Ramos (cell line): ENCODE measurements around the gene ALOXE3.

Experiments
- in situ Hi-C: fragments of 300-500 bp; cut with MboI; formaldehyde crosslinking; loops from one replicate; pipeline ENCODE4 v1.14.3; 2022; ENCODE audit warnings: low sequenced_read_pairs; ENCODE audit not compliant: unreplicated experiment

The ALOXE3 gene

GRCh38 chr17:8117980-8118768, at the start of gene ALOXE3:
Gene ALOXE3 (minus strand): TSS chr17:8118514. CDS start chr17:8117990, 524 bp downstream.
- in situ Hi-C loops, result loop anchor here (10.0 kb wide), 1 partner anchor 187 kb away; no protein-coding TSS in a partner anchor

GRCh38 chr17:8167526-8167925, 49.2 kb upstream of the ALOXE3 start:
- in situ Hi-C loops, result no loop called here

- in situ Hi-C loops, result no loop called here
These were observed 48.4 kb upstream of the ALOXE3 start for GRCh38 chr17:8166731-8167130.

GRCh38 chr17:8164815-8165131, 46.5 kb upstream of the ALOXE3 start:
- in situ Hi-C loops, result no loop called here

GRCh38 chr17:8163978-8164814, 45.9 kb upstream of the ALOXE3 start:
- in situ Hi-C loops, result no loop called here

- in situ Hi-C loops, result no loop called here
These were observed 45.0 kb upstream of the ALOXE3 start for GRCh38 chr17:8162997-8163977.

GRCh38 chr17:8162233-8162996, 44.1 kb upstream of the ALOXE3 start, which contains the start of gene VAMP2:
Gene VAMP2 (minus strand): TSS chr17:8162948. CDS start chr17:8162879, 69 bp downstream.
- in situ Hi-C loops, result no loop called here

GRCh38 chr17:8161289-8162232, 43.2 kb upstream of the ALOXE3 start:
- in situ Hi-C loops, result no loop called here

GRCh38 chr17:8160741-8161221, 42.5 kb upstream of the ALOXE3 start:
- in situ Hi-C loops, result no loop called here

GRCh38 chr17:8160224-8160577, 41.9 kb upstream of the ALOXE3 start:
- in situ Hi-C loops, result no loop called here

- in situ Hi-C loops, result no loop called here
These were observed 41.3 kb upstream of the ALOXE3 start for GRCh38 chr17:8159459-8160223.

- in situ Hi-C loops, result no loop called here
These were observed 40.7 kb upstream of the ALOXE3 start for GRCh38 chr17:8159032-8159400.

- in situ Hi-C loops, result no loop called here
These were observed 40.1 kb upstream of the ALOXE3 start for GRCh38 chr17:8158267-8159031.

GRCh38 chr17:8156246-8156992, 38.1 kb upstream of the ALOXE3 start:
- in situ Hi-C loops, result no loop called here

GRCh38 chr17:8155996-8156245, 37.6 kb upstream of the ALOXE3 start:
- in situ Hi-C loops, result no loop called here

GRCh38 chr17:8155231-8155995, 37.1 kb upstream of the ALOXE3 start:
- in situ Hi-C loops, result no loop called here
